DND-41 (cell line): Measurements from ENCODE around the gene CNKSR2.

Experiments used
- ATAC-seq: fragments of 200-7000 bp; cut with Tn5 transposase; 3 replicates; pipeline ENCODE4 v1.9.1; 2021; ENCODE audit warnings: low read depth; ENCODE audit not compliant: insufficient read depth
- DNase-seq: peaks from one replicate; pipeline ENCODE4 v3.0.0-alpha.2; 2020
- H2AFZ ChIP-seq: 2 replicates; pipeline ENCODE4 v1.6.0; 2012; ENCODE audit warnings: low read depth, low read length
- H3K27ac ChIP-seq: 2 replicates; pipeline ENCODE4 v1.5.1; 2012; ENCODE audit warnings: low read length, inconsistent platforms
- H3K27me3 ChIP-seq: fragments of 200-600 bp; sonication (generic); 2 replicates; pipeline ENCODE4 v1.6.0; 2012; ENCODE audit warnings: low read length, mild to moderate bottlenecking, inconsistent platforms; ENCODE audit not compliant: insufficient read depth, poor library complexity
- H3K36me3 ChIP-seq: 2 replicates; pipeline ENCODE4 v1.5.1; 2012; ENCODE audit warnings: low read length, inconsistent platforms; ENCODE audit not compliant: insufficient read depth
- H3K4me1 ChIP-seq: 2 replicates; pipeline ENCODE4 v1.5.1; 2012; ENCODE audit warnings: mild to moderate bottlenecking, low read length; ENCODE audit not compliant: insufficient read depth
- H3K4me2 ChIP-seq: 2 replicates; pipeline ENCODE4 v1.6.0; 2012; ENCODE audit warnings: mild to moderate bottlenecking, moderate library complexity, low read length, inconsistent platforms; ENCODE audit not compliant: insufficient read depth
- H3K4me3 ChIP-seq, 2 experiments: fragments of 200-600 bp in 1 of 2; shearing (Covaris generic) in 1 of 2; 2 replicates each; pipeline ENCODE4 v1.5.1; 2012 to 2016; ENCODE audit warnings: inconsistent platforms in 2 of 2, low read length in 2 of 2, mild to moderate bottlenecking in 2 of 2, low read depth in 1 of 2, moderate library complexity in 1 of 2
- H3K79me2 ChIP-seq: 2 replicates; pipeline ENCODE4 v1.6.0; 2012; ENCODE audit warnings: low read length, inconsistent platforms; ENCODE audit not compliant: insufficient read depth
- H3K9ac ChIP-seq: 2 replicates; pipeline ENCODE4 v1.6.0; 2012; ENCODE audit warnings: low read depth, mild to moderate bottlenecking, inconsistent platforms, low read length, moderate library complexity
- H3K9me3 ChIP-seq: 2 replicates; pipeline ENCODE4 v1.5.1; 2012; ENCODE audit warnings: low read length, moderate library complexity, mild to moderate bottlenecking, inconsistent platforms; ENCODE audit not compliant: insufficient read depth, severe bottlenecking
- H4K20me1 ChIP-seq: 2 replicates; pipeline ENCODE4 v1.6.0; 2012; ENCODE audit warnings: low read length; ENCODE audit not compliant: insufficient read depth
- EZH2 ChIP-seq: IDR thresholded peaks from 3 replicates; pipeline ENCODE4 v1.6.1; 2012; ENCODE audit warnings: borderline replicate concordance, low read depth, mild to moderate bottlenecking, moderate library complexity, low read length, inconsistent platforms; ENCODE audit not compliant: severe bottlenecking
- TF ChIP-seq, protein P1 (sequence below): IDR thresholded peaks from 2 replicates; pipeline ENCODE4 v1.5.1; 2012; ENCODE audit warnings: borderline replicate concordance, low read length, moderate library complexity, mild to moderate bottlenecking; ENCODE audit not compliant: poor library complexity, severe bottlenecking; ENCODE audit errors: extremely low read depth

Gene CNKSR2

DNA sequence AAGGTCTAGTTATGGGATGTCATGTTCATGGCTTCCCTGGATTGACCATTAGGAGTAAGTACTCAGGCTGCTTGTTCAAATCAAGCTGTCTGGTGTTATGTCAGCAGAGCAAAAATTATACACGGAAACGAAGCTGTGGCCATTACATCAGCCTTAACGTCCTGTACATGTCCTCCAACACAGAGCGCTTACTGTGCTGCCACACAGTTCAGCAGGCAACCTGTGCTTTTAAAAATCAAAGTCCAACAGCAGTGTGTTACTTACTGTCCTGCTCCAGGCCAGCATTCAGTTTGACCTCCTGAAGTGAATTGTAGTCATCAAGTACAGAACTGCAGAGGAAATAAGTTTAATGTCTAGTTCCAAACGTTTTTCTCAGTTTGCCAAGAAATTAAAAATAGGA is 237.9 kb downstream of the CNKSR2 start:
- Histone ChIP-seq H4K20me1 (no peaks in the 10 kb centered on the region), H3K27me3 (no peaks in the 10 kb centered on the region), H3K9me3 (no peaks in the 10 kb centered on the region), H3K27ac (no peak overlapping the region), H3K4me1 (no peaks in the 10 kb centered on the region), H3K4me2 (no peak overlapping the region), H2AFZ (no peak overlapping the region), H3K79me2 (no peaks in the 10 kb centered on the region), H3K4me3 (no peak overlapping the region), H3K36me3 (no peaks in the 10 kb centered on the region), H3K9ac (no peak overlapping the region)
- TF ChIP-seq, protein P1, sequence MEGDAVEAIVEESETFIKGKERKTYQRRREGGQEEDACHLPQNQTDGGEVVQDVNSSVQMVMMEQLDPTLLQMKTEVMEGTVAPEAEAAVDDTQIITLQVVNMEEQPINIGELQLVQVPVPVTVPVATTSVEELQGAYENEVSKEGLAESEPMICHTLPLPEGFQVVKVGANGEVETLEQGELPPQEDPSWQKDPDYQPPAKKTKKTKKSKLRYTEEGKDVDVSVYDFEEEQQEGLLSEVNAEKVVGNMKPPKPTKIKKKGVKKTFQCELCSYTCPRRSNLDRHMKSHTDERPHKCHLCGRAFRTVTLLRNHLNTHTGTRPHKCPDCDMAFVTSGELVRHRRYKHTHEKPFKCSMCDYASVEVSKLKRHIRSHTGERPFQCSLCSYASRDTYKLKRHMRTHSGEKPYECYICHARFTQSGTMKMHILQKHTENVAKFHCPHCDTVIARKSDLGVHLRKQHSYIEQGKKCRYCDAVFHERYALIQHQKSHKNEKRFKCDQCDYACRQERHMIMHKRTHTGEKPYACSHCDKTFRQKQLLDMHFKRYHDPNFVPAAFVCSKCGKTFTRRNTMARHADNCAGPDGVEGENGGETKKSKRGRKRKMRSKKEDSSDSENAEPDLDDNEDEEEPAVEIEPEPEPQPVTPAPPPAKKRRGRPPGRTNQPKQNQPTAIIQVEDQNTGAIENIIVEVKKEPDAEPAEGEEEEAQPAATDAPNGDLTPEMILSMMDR: no peak
- TF ChIP-seq EZH2: no peak
- no peak for DNase-seq
- no peak for ATAC-seq

GRCh38 chrX:21616386-21616785 is 242.2 kb downstream of the CNKSR2 start:
- no peak for DNase-seq
- Histone ChIP-seq H3K9ac (no peak overlapping the region), H3K27me3 (no peaks in the 10 kb centered on the region), H3K27ac (no peak overlapping the region), H4K20me1 (no peaks in the 10 kb centered on the region), H3K9me3 (no peaks in the 10 kb centered on the region), H3K4me3 (no peak overlapping the region), H3K79me2 (no peaks in the 10 kb centered on the region), H3K4me2 (no peak overlapping the region), H3K36me3 (no peaks in the 10 kb centered on the region), H2AFZ (no peak overlapping the region), H3K4me1 (no peaks in the 10 kb centered on the region)
- TF ChIP-seq EZH2: no peak
- TF ChIP-seq, protein P1: no peak
- ATAC-seq: no peak

- Histone ChIP-seq H4K20me1 (no peaks in the 10 kb centered on the region), H3K27me3 (no peaks in the 10 kb centered on the region), H3K27ac (no peak overlapping the region), H3K9me3 (no peaks in the 10 kb centered on the region), H3K4me3 (no peak overlapping the region), H3K4me2 (no peak overlapping the region), H3K36me3 (no peaks in the 10 kb centered on the region), H2AFZ (no peak overlapping the region), H3K4me1 (no peaks in the 10 kb centered on the region), H3K9ac (no peak overlapping the region), H3K79me2 (no peaks in the 10 kb centered on the region)
- TF ChIP-seq, protein P1: no peak
- no peak for TF ChIP-seq EZH2
- no peak for DNase-seq
- ATAC-seq: no peak
These were observed 246.0 kb downstream of the CNKSR2 start for GRCh38 chrX:21620234-21620633.

- Histone ChIP-seq H3K79me2 (no peaks in the 10 kb centered on the region), H3K36me3 (no peaks in the 10 kb centered on the region), H3K9me3 (no peaks in the 10 kb centered on the region), H3K27ac (no peak overlapping the region), H3K27me3 (no peaks in the 10 kb centered on the region), H3K4me2 (no peak overlapping the region), H3K4me1 (no peaks in the 10 kb centered on the region), H3K9ac (no peak overlapping the region), H4K20me1 (no peaks in the 10 kb centered on the region), H3K4me3 (no peak overlapping the region), H2AFZ (no peak overlapping the region)
- TF ChIP-seq, protein P1: no peak
- no peak for TF ChIP-seq EZH2
- ATAC-seq: no peak
- DNase-seq: no peak
These were observed 249.7 kb downstream of the CNKSR2 start for GRCh38 chrX:21623778-21624501.
